B cell (primary cell): ENCODE data around the gene TEC. TPM values are rescaled to one million over a fixed set of nuclear protein-coding genes. Genes with fewer than 3 reads are reported as not detected.

Experiments
- ATAC-seq: fragments of 200-7000 bp; cut with Tn5 transposase; one replicate; pipeline ENCODE4 v1.10.0; 2021; ENCODE audit warnings: low read depth, mild to moderate bottlenecking, moderate number of reproducible peaks, moderate library complexity
- CTCF ChIA-PET: fragments of 350-600 bp; sonication (Branson Sonifier 250); formaldehyde crosslinking; loops from one replicate; lab custom pipeline; 2021; ENCODE audit warnings: antibody characterized with exemption, inconsistent platforms; lab: Charles Lee
- POLR2A ChIA-PET: fragments of 350-600 bp; sonication (Branson Sonifier 250); formaldehyde crosslinking; loops from one replicate; lab custom pipeline; 2021; ENCODE audit warnings: antibody characterized with exemption; lab: Charles Lee
- DNase-seq: peaks from one replicate; pipeline ENCODE4 v3.0.0; 2013
- H2AFZ ChIP-seq: 2 replicates; pipeline ENCODE4 v1.6.1; 2012; ENCODE audit warnings: mild to moderate bottlenecking, low read depth, low read length; ENCODE audit not compliant: insufficient read depth, poor library complexity, severe bottlenecking
- H3K27ac ChIP-seq, 2 donors: 1 replicate in 1 of 2; 2 replicates in 1 of 2; pipeline ENCODE4 v1.5.1; 2012 to 2013; ENCODE audit warnings: low read length in 2 of 2, mild to moderate bottlenecking in 2 of 2, moderate library complexity in 1 of 2
- H3K27me3 ChIP-seq, 4 experiments: fragments of 200-600 bp in 1 of 4; sonication (generic) in 1 of 4; replicated peaks in 1 of 4; 1 replicate in 2 of 4; 2 replicates in 2 of 4; pipeline versions ENCODE4 v1.6.1 to v1.7.0; 2013 to 2016; ENCODE audit warnings: low read length in 3 of 4, mild to moderate bottlenecking in 2 of 4, mixed read lengths in 1 of 4, moderate library complexity in 1 of 4; ENCODE audit not compliant: insufficient read depth in 4 of 4, control insufficient read depth in 3 of 4; ENCODE audit errors: control extremely low read depth in 1 of 4
- H3K36me3 ChIP-seq, 2 experiments: replicated peaks in 1 of 2; 1 replicate in 1 of 2; 2 replicates in 1 of 2; pipeline versions ENCODE4 v1.6.1 to v1.7.1; 2013; ENCODE audit warnings: low read length in 1 of 2; ENCODE audit not compliant: insufficient read depth in 2 of 2, control insufficient read depth in 1 of 2; ENCODE audit errors: control extremely low read depth in 1 of 2, extremely low read depth in 1 of 2
- H3K4me1 ChIP-seq, 2 donors: fragments of 200-600 bp in 1 of 2; sonication (generic) in 1 of 2; 1 replicate in 1 of 2; 2 replicates in 1 of 2; pipeline versions ENCODE4 v1.5.1 to v1.6.1; 2013 to 2017; ENCODE audit warnings: low read length in 2 of 2; ENCODE audit not compliant: control insufficient read depth in 2 of 2, insufficient read depth in 2 of 2
- H3K4me2 ChIP-seq: replicated peaks from 2 replicates; pipeline ENCODE3; 2012; ENCODE audit warnings: mild to moderate bottlenecking, low read depth, low read length; ENCODE audit not compliant: poor library complexity, severe bottlenecking
- H3K4me3 ChIP-seq, 5 experiments: fragments of 200-600 bp in 1 of 5; sonication (generic) in 1 of 5; 1 replicate in 3 of 5; 2 replicates in 2 of 5; pipeline versions ENCODE4 v1.5.1 to v1.7.0; 2011 to 2016; ENCODE audit warnings: low read length in 4 of 5, mild to moderate bottlenecking in 4 of 5, low read depth in 2 of 5, control low read depth in 1 of 5, moderate library complexity in 1 of 5; ENCODE audit not compliant: insufficient read depth in 1 of 5; ENCODE audit errors: control extremely low read depth in 1 of 5, extremely low read depth in 1 of 5
- H3K79me2 ChIP-seq: fragments of 200-600 bp; sonication (generic); one replicate; pipeline ENCODE4 v1.6.0; 2016; ENCODE audit warnings: low read length; ENCODE audit not compliant: control insufficient read depth, insufficient read depth
- H3K9ac ChIP-seq: fragments of 200-600 bp; sonication (generic); 2 replicates; pipeline ENCODE4 v1.6.1; 2017; ENCODE audit warnings: mild to moderate bottlenecking, low read length, moderate library complexity
- H3K9me3 ChIP-seq, 3 donors: one replicate each; pipeline versions ENCODE4 v1.6.1 to v1.7.1; 2013; ENCODE audit warnings: low read length in 2 of 3; ENCODE audit not compliant: control insufficient read depth in 2 of 3, insufficient read depth in 1 of 3; ENCODE audit errors: control extremely low read depth in 1 of 3
- H4K20me1 ChIP-seq: 2 replicates; pipeline ENCODE4 v1.6.0; 2012; ENCODE audit warnings: mild to moderate bottlenecking, low read length; ENCODE audit not compliant: insufficient read depth, control insufficient read depth, poor library complexity, severe bottlenecking
- H3K27ac Mint-ChIP-seq: one replicate; pipeline ENCODE4 v1.8.0; 2021; ENCODE audit warnings: mixed read lengths
- H3K27me3 Mint-ChIP-seq: one replicate; pipeline ENCODE4 v1.8.0; 2021; ENCODE audit warnings: mixed read lengths
- H3K4me1 Mint-ChIP-seq: one replicate; pipeline ENCODE4 v1.8.0; 2021; ENCODE audit warnings: mixed read lengths
- H3K4me3 Mint-ChIP-seq: one replicate; pipeline ENCODE4 v1.8.0; 2021; ENCODE audit warnings: mixed read lengths
- H3K9me3 Mint-ChIP-seq: one replicate; pipeline ENCODE4 v1.8.0; 2022; ENCODE audit warnings: mixed read lengths; ENCODE audit not compliant: insufficient read depth
- CTCF ChIP-seq: fragments of 200-600 bp; IDR thresholded peaks from one replicate; pipeline ENCODE4 v1.8.0; 2022; ENCODE audit warnings: antibody characterized with exemption, mild to moderate bottlenecking
- EZH2 ChIP-seq: IDR thresholded peaks from 2 replicates; pipeline ENCODE4 v1.6.1; 2012; ENCODE audit warnings: borderline replicate concordance, low read depth, mild to moderate bottlenecking, moderate library complexity, low read length; ENCODE audit not compliant: insufficient read depth, poor library complexity, severe bottlenecking
- WGBS: methylation state at CpG from one replicate; pipeline ENCODE4 v1.1.5; 2013; ENCODE audit warnings: missing lambda C conversion rate; ENCODE audit not compliant: insufficient coverage; 5-methylcytosine and 5-hydroxymethylcytosine counted together
- intact Hi-C: fragments of 100-400 bp; cut with micrococcal nuclease; formaldehyde crosslinking; loops from one replicate; pipeline ENCODE4 v1.10.0; 2022
- polyA plus RNA-seq: library from polyadenylated mRNA; depleted of rRNA; stranded (reverse); fragments of >200 nt; gene quantifications from 2 replicates; pipeline ENCODE4 v1.2.3, GENCODE V29; 2012
- total RNA-seq, 2 donors: library from RNA; stranded (reverse); fragments of 120-200 nt in 1 of 2; gene quantifications; 1 replicate in 1 of 2; 2 replicates in 1 of 2; pipeline versions ENCODE4 v1.2.3 to v1.2.4, GENCODE V29; 2013 to 2022

TEC gene
- total and polyA plus RNA-seq, 2 donors (not counting 1 experiment from before 2014, with no cell fraction given) = 2.0 to 8.3 TPM

GRCh38 chr4:48141048-48141447 is 128.6 kb downstream of the TEC start:
- peak; percentile 37 for ATAC-seq
- Mint-ChIP-seq H3K4me3 (no peak overlapping the region), H3K27ac (no peak overlapping the region)

More at GRCh38 chr4:48141048-48141447, 128.6 kb downstream of the TEC start:
- Mint-ChIP-seq H3K4me1 (peaks cover 34% of the 10 kb centered on the region), H3K27me3 (no peaks in the 10 kb centered on the region), H3K9me3 (no peaks in the 10 kb centered on the region)
- Histone ChIP-seq H3K9me3 (no peaks in the 10 kb centered on the region), H3K4me3 (no peak overlapping the region), H3K36me3 (peaks cover 8 to 27% of the 10 kb centered on the region in 2 experiments), H3K27ac (no peak overlapping the region), H4K20me1 (no peaks in the 10 kb centered on the region), H3K27me3 (no peaks in the 10 kb centered on the region), H2AFZ (no peak overlapping the region), H3K4me1 (peaks cover 27 to 31% of the 10 kb centered on the region in 2 donors), H3K9ac (no peak overlapping the region), H3K4me2 (no peak overlapping the region), H3K79me2 (no peaks in the 10 kb centered on the region)
- peak; percentile 53 for DNase-seq
- WGBS = no CpG with 5 or more reads among the region's 2 CpGs
- TF ChIP-seq CTCF = peak; percentile 84
- TF ChIP-seq EZH2 = no peak
- intact Hi-C loops = loop anchor here (1.0 to 10.0 kb wide), 4 partner anchors 14 to 131 kb away; no protein-coding TSS in a partner anchor
- ChIA-PET CTCF (interaction anchor here (1.3 to 5.6 kb wide), 3 partner anchors 12 to 214 kb away, joined by 3 to 82 read pairs (median 4); no protein-coding TSS in a partner anchor), POLR2A (no interaction called here)
